GM18858 (cell line): ENCODE measurements around the gene MGRN1.

Experiments
- ATAC-seq: cut with Tn5 transposase; IDR thresholded peaks from one replicate; pipeline ENCODE4 v1.9.1; 2021; ENCODE audit not compliant: unreplicated experiment

MGRN1 gene

DNA sequence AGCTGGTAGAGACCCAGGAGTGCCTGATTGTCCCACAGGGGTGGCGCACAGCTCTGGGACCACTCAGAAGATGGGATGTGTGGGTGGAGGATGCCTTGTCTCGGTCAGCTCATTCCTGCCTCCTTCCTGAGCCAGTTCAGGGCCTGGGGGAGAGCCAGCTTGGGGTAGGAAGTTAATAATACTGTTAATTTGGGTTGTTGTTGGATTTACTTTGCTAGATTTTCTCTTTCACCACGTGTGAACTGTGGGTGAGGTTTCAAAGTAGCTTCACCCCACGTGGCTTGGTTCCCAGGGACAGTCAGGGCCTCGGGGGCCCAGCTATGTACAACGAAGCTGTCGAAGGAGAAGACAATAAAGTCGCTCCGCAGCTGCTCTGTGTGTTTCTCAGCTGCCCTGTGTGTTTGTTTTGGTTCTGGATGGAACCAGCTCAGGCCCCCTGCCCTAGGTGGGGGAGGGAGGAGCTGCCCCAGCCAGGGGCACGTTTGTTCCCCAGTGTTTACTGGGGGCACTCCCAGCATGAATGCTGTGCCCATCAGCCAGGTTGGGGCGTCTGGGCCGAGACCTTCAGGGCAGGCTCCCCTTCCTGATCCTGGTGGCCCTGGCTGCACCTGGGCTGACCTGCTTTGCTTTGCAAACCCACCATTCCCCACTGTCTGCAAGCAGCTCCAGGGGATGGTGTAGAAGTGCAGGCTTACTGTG lies 71.0 kb downstream of the MGRN1 start:
- no peak for ATAC-seq

DNA sequence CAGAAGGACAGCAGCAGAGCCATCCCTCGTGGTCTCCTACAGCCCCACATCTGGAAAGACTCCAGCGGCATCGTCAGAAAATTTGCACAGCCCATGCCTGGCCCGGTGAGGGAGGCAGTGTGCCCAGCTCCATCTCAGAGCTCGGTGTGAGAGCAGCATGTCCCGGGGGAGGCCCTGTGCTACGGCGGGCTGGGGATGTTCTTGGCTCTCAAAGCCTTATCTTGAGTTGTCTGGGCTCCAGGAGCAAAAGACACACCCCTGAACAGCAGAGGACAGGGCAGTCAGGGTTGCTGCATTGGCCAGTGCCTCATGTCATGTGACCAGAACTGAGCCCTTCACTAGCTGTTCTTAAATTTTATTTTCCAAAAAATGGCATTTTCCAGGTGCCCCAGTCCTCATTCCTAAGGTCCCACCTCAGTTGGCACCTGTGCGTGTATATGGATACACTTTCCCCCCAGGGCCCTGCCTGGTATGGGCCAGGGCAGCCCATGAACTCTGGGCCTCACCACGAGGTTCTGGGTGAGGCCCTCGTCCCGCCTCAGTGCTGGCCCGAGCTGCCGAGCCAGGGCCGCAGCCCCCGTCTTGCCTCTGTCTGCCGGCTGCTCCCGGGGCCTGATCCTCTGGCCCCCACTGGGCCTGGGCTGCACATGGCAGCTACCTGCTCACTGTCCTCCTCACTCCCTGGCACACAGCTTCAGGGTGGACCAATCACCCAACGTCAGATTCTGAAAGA lies 71.7 kb downstream of the MGRN1 start:
- no peak for ATAC-seq

DNA sequence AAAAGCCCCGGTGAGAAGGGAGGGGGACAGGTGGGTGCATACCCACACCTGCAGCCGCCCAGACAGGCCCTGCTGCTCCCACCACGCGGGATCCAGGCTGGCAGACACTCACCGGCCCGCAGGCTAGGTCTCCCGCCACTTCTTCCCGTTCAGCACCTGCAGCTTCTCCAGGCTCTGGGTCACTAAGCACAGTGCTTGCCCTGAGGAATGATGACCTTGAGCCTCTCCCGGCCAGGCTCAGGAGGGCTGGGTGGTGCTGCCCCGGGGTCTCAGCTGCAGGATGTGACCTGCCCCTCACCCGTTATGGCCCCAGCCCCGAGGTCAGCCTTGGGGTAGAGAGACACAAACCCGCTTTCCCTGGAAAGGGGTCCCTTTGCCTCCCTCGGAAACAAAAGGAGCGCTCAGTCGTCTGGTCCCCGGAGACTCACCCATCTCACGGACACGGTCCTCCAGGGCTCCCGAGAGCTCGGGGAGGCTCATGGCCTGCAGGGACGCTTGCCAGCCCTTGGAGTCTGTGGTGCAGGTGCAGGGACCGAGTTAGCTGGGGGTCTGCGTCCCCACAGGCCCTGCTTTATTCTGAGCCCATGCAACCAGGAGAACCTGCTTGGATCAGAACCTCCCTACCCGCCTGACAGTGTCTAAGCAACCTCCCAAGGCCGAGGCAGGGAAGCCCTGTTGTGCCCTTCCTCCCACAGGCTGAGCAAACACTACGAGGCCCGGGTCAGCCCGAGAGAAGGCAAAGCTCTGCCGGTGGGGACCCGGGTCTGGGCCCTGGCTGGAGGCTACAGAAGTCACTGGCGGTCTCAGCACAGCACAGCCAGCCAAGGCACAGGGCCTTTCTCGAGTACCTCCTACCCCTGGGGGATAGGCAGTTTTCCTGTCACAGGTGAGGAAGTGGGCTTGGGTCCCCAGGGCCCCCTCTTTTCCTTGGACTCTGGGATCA lies 72.5 kb downstream of the MGRN1 start:
- ATAC-seq = no peak

DNA sequence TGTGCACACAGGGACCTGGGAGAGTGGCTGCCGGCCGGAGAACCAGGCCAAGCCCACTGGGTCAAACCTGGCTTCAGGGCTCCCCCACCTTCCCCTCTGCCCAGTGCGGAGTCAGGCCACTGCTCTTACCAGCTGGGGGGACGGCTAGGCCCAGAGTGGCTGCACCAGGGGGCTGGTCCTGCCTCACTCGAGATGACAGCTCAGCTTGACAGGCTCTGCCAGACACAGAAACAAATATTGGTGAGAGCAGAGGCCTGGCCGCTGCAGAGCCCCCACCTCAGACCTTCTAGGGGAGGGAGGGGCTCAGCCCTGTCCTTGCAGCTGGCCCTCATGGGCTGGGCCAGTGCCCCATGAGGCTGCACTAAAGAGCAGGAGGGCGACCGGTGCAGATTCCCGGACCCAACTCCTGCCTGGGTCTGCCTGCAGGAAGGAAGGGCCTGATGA lies 73.2 kb downstream of the MGRN1 start:
- no peak for ATAC-seq

DNA sequence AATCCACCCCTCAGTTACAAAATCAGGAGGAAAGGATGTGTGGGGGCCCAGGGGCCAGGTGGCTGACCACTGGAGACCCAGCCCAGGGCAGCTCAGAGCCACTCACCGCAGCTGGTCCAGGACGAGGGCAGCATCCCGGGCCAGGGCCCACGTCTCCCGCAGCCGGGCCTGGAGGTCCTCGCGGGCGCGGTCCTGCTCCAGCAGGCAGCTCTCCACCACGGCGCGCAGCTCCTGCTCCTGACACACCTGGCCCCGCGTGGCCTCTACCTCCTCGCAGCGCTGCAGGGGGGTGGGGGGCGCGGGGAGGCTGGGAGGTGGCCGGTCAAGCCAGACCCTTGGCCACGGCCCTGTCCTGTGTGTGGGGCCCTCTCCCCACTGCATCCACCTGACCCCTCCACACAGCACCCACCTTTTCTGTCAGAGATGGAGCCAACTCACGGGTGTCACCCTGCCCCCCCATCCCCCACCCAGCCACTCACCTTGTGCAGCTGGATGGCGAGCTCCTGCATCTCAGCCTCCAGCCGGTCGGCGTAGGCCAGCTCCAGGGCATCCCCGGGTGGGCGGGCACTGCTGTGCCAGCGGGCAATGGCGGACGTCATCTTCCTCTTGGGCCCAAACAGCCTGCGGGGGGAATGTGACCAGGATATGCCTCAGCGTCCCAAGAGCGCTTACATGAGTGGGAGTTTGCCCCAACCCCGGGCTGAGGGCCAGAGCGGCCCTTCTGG lies 73.9 kb downstream of the MGRN1 start:
- no peak for ATAC-seq

DNA sequence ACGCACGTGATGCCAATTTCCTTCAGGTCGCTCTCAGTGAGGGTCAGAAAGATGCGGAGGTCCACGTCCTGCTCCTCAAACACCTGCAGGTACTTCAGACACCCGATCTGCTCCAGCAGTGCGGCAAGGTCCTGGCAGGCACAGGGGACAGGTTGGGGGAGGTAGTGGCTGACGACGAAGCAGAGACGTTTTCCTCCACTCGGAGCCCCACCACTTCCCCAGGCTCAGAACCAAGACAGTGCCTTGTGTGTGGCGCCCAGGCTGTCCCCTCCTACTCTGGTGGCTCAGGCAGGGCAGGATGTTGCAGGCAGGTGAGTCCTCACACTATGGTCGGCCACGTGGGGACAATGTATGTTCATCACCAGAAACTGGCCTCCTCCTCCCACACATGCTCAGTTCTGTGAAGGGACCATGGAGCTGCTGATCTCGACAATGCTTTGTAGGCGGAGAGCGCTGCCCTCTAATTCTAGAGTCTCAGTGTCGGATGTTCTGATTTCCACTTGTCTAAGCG lies 74.5 kb downstream of the MGRN1 start:
- no peak for ATAC-seq

DNA sequence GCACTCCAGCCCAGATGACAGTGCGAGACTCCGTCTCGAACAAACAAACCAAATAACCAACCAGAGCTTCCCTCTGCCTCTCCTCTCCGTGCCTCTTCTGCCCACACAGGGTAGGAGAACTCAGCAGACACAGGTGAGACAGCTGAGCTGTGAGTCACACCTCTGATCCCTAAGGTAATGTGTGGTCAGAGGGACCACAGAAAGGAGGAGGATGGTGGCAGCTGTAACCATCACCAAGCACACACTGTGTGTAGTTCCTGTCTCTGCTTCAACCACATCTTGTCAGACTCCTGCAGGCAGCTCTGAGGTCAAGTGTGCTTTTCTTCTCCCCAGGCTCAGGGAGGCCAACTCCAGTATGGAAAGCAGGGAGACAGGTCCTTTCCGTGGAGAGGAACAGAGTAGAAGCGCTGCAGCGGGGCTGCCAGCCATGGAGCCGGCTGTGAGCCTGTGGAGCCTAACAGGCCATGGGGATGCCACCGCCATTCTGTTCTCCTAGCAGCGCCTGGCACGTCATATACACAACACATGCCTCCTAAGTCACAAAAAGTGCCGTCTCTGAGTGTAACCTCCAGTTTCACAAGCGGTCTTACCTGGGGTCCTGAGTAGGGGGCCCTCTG lies 75.9 kb downstream of the MGRN1 start:
- no peak for ATAC-seq

DNA sequence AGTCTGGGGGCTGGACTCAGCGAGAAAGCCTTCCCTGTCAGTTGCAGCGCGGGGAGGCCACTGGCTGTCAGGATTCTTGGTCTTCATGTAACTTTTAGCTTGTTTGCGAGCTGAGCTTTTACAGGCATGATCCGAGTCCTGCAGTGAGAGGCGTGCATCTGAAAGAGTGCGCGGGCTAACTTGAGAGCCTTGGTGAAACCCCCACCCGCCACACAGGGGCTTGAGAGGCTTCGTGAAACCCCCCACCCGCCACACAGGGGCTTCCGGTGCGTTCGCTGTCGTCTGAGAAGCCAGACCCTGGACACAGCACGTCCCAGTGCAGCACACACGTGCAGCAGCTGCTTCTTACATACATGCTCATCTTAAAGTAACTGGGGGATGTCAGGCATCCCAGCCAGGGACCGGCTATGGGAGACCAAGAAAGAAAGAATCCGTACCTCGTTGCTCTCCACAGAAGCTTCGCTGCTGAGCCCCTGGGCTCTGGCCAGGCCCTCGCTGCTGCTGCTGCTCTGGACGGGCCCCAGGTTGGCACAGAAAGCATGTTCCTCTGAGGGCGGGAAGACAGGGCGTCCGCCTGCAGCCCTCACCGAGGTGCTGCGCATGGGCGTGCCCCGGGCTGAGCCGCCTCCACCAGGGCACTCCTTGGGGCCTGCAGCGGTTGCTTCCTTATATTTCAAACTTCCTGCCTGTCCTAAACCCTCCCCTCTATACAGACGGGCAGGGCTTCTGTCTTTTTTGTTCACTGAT lies 76.5 kb downstream of the MGRN1 start:
- ATAC-seq = no peak

DNA sequence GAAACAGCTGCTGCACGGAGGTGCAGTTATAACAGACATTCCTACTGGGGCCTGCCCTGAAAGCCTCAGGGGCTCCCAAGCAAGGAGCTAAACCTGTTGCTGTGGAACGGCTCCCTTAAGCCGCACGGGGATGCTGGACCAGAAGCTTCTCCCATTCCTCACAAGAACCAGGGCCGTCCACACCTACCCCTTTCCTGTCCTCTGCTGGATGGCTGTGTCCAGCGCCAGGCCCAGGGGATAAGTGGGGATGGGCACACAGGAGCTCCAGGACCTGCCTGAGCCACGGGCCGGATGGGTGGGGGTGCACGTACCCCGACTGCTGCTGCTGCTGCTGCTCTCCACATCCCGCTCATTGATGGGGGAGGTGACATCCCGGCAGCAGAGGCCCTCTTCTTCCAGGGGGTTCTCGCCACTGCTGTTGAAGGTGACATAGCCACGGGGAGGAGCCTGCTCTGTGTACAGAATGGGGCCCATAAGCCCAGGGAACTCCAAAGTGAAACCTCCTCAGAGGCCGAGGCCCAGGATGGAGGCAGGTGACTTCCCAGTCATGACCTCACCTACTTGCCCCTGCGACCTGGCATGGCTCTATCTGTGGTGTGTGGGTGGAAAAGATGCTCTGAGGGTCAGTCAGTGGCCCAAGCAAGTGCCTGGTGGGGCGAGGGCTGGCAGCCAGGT lies 77.3 kb downstream of the MGRN1 start:
- ATAC-seq = no peak

DNA sequence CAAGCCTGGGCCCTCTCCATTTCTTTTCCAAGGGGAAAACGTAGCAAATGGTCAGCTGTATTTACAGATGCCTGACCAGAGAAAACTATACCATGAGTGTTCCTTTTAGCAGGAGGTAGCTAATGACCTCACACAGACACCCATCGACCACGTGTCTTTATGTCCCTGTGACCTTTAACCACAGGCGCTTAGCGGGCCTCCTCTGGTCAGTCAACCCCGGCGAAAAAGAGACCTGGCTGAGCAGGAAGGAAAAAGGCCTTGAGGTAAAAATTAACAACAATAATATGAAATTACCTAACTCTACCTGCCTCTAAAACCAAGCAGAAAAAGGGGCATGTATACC lies 77.8 kb downstream of the MGRN1 start:
- no peak for ATAC-seq

DNA sequence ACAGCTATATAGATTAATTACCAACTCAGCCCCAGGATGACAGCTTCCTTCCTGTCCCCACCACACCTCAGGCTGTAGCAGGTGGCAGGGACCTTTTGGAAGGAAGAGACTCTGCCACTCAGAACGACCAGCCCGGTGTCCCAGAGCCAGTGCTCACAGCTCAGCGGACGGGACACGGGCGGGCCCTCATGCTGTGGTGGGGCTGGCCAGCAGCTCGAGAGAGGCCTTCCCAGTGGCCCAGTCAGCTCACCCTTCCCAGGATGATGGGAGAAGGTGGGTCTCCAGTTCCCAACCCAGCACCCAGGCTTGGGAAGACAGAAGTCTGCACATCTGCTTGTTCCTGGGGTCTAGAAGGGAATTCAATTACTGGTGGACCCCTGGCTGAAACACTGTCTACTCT lies 79.3 kb downstream of the MGRN1 start:
- ATAC-seq = no peak

DNA sequence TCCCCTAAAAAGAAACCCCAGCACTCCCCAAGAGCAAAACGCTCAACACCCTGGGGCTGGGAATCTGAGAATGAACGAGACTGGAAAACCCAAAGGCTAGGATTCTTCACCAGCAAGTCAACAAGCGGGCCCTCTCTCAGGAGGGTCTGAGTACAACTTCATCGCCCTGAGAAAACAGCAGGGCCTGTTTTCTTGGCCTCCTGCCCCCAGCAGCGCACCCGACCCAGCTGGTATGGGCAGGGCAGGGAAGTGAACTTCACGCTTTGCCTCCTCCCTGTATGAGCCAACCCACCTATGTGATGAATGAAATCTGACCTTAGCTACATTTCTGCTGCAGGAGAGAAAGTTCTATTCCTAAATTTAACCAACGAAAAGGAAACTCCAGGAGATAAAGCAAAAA lies 79.9 kb downstream of the MGRN1 start:
- no peak for ATAC-seq

DNA sequence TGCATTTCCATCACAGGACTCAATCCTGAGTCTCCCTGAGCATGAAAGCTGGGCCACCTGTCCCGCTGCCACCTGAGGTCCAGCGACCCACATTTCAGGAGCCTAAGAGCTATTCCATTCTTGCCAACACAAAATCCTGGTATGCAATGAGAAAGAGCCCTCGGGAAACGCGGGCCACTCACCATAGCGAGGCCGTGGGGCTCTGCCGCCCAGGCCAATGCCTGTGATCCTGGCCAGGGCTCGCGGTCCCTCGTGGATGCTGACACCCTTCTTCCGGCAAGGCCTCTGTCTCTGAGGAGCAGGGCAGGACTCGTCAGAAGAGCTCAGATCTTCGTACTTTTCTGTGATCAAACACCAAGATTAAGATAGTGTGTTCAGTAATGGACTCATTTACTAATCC lies 80.3 kb downstream of the MGRN1 start:
- no peak for ATAC-seq

DNA sequence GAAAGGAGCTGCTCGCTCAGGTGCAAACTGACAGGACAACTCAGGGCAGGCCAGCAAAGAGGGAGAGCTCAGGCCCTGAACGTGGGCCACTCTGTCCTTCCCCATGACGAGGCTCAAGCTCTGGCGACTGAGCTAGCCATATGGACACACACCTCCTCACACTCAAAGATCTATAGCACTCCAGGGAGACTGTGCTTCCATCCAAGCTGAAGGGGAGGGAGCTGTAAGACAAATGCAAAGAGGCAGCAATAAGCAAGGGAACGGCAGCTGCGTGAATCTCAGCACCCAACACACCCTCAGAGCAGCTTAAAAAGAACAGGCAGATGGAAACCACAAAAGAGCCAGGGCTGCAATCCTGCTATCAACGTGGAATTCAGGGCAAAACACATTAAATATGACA lies 82.2 kb downstream of the MGRN1 start:
- ATAC-seq = no peak

DNA sequence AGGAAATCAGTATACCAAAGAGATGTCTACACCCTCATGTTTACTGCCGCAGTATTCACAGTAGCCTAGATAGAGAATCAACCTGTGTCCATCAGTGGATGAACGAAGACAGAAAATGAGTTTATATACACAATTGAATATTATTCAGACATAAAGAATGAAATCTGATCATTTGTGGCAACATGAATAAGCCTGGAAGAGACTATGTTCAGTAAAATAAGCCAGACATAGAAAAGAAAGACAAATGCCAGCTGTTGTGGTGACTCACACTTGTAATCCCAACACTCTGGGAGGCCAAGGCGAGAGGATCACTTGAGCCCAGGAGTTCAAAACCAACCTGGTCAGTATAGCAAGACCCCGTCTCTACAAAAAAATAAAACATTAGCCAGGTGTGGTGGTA lies 84.9 kb downstream of the MGRN1 start:
- ATAC-seq = no peak

DNA sequence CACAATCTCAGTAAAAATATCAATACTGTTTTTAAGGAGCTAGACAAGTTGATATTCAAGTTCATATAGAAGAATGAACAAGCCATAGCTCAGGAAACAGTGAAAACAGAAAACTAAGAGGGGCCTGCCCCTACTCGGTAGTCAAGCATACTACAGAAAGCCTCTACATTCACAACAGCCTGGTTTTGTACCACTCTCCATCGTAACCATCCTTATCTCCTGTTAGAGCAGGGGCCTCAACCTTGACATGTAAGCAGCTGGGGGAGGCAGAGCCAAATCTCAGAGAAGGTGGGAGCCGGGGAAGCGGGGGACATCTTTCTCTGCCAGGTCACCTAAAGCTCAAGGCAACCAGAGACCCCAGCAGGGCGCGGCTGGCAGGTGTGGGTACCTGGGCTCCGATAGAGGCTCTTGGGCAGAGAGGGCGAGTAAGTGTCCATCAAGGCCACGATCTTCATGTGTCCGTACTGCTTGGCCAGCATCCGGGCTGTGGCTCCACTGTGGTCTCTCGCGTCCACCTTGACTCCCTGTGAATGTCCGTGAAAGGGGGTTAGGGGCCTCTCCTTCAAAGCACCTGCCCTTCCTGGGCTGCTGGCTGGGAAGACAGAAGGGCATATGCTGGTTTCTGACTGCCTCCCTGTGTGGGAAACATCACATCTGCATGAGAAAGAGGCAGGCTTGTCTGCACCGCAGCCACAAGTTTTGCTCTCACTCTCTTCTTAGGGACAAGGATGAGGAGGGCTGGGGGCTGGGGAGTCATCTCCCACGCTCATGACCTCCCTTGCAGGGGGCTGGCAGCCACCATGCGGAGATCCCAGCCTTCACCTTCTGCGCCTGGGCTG lies 89.3 kb downstream of the MGRN1 start:
- no peak for ATAC-seq

DNA sequence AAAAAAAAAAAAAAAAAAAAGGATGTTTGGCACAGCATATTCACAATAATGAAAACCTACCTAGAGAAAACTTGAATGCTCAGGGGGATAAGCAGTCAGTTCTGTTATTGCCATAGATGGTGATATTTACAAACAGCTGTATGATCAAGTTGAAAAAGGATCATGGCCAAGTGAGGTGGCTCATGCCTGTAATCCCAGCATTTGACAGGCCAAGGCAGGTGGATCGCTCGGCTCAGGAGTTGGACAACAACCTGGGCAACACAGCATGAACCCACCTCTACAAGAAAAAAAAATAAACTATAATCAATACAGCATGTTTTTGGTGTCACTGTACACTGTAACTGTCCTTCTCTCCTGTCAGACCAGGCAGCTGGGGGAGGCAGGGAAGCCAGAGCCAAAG lies 90.4 kb downstream of the MGRN1 start:
- ATAC-seq = no peak

DNA sequence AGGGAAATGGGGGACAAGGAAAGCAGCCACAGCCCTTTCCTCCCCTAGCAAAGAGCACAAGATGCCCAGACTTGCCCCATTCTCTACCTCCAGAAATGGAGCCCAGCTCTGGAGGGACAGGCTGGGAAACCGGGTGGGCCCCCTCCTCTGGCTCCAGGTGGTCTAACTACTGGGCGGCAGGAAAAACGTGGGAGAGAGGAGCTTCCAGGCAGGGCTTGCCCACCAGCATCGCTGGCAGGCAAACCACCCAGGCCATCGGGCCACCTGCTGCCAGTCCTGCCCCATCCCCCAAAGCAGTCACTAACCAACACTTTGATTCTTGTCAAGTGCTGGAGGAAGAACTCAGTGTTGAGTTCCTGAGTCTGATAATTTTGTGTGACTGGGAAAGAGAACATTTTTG lies 93.8 kb downstream of the MGRN1 start:
- ATAC-seq = no peak
